ENCODE results near the gene PCP4. TPM values are rescaled to one million over a fixed set of nuclear protein-coding genes. Genes with fewer than 3 reads are reported as not detected.

Gene PCP4
- total RNA-seq, 1 donor from 2014 or later = 1.0 TPM

GRCh38 chr21:39847877-39848276, 19.4 kb upstream of the PCP4 start:
- no peak for TF ChIP-seq CTCF (IDR thresholded peaks at IDR 0.05)
- Histone ChIP-seq H3K9me3 (no peaks in the 10 kb centered on the region), H3K27ac (no peak overlapping the region), H3K36me3 (no peaks in the 10 kb centered on the region), H3K27me3 (no peaks in the 10 kb centered on the region), H3K4me3 (no peak overlapping the region), H3K4me1 (no peaks in the 10 kb centered on the region)
- no peak for ATAC-seq
- DNase-seq = no peak
- intact Hi-C loops (cut with DNase I) = no loop called here

- Histone ChIP-seq H3K36me3 (no peaks in the 10 kb centered on the region), H3K9me3 (no peaks in the 10 kb centered on the region), H3K4me1 (no peaks in the 10 kb centered on the region), H3K4me3 (no peak overlapping the region), H3K27ac (no peak overlapping the region), H3K27me3 (no peaks in the 10 kb centered on the region)
- TF ChIP-seq CTCF (IDR thresholded peaks at IDR 0.05) = no peak
- ATAC-seq (no peak), DNase-seq (no peak)
- intact Hi-C loops (cut with DNase I) = no loop called here
Measured at GRCh38 chr21:39849014-39849655, 18.1 kb upstream of the PCP4 start.

GRCh38 chr21:39850333-39850732, 16.9 kb upstream of the PCP4 start:
- H3K4me1 ChIP-seq = no peaks in the 10 kb centered on the region
- no peaks in the 10 kb centered on the region for H3K27me3 ChIP-seq
- no peak for TF ChIP-seq CTCF (IDR thresholded peaks at IDR 0.05)
- ATAC-seq (no peak), DNase-seq (no peak)
- H3K27ac ChIP-seq = no peak overlapping the region
- no peaks in the 10 kb centered on the region for H3K9me3 ChIP-seq
- no peak overlapping the region for H3K4me3 ChIP-seq
- intact Hi-C loops (cut with DNase I) = no loop called here
- H3K36me3 ChIP-seq = no peaks in the 10 kb centered on the region

GRCh38 chr21:39851002-39851618, 16.1 kb upstream of the PCP4 start:
- no peak for ATAC-seq
- Histone ChIP-seq H3K27ac (no peak overlapping the region), H3K36me3 (no peaks in the 10 kb centered on the region), H3K27me3 (no peaks in the 10 kb centered on the region), H3K4me3 (no peak overlapping the region), H3K9me3 (no peaks in the 10 kb centered on the region), H3K4me1 (no peaks in the 10 kb centered on the region)
- no peak for TF ChIP-seq CTCF (IDR thresholded peaks at IDR 0.05)
- no peak for DNase-seq
- intact Hi-C loops (cut with DNase I) = no loop called here

- H3K27ac ChIP-seq = no peak overlapping the region
- no peaks in the 10 kb centered on the region for H3K4me1 ChIP-seq
- DNase-seq (no peak), ATAC-seq (peak; percentile 22)
- TF ChIP-seq CTCF (IDR thresholded peaks at IDR 0.05) = no peak
- no peaks in the 10 kb centered on the region for H3K9me3 ChIP-seq
- no peaks in the 10 kb centered on the region for H3K27me3 ChIP-seq
- intact Hi-C loops (cut with DNase I) = no loop called here
- no peaks in the 10 kb centered on the region for H3K36me3 ChIP-seq
- no peak overlapping the region for H3K4me3 ChIP-seq
Measured at GRCh38 chr21:39852021-39852721, 15.1 kb upstream of the PCP4 start.

Measured in upper lobe of right lung (tissue), 1 donor.